Activated CD8-positive, alpha-beta memory T cell treated with anti-CD3 and anti-CD28 coated beads, Interleukin-2, amount 50 U/mL, for 1 hour (primary cell): ENCODE results near the gene CNTRL.

Source experiments
- DNase-seq: peaks from one replicate; pipeline ENCODE4 v3.0.0-alpha.2; 2020; ENCODE audit errors: extremely low read depth

The CNTRL gene

GRCh38 chr9:121201045-121201737 is 126.4 kb downstream of the CNTRL start:
- DNase-seq = no peak

- DNase-seq = peak; percentile 100
Measured at GRCh38 chr9:121201738-121202533, 127.2 kb downstream of the CNTRL start, which contains the start of gene RAB14. RAB14 (minus strand) TSS chr9:121201869; CDS start chr9:121193412, 8,457 bp downstream.

- no peak for DNase-seq
Measured at GRCh38 chr9:121204121-121204520, 129.4 kb downstream of the CNTRL start.

GRCh38 chr9:121204611-121205010 is 129.9 kb downstream of the CNTRL start:
- DNase-seq = no peak

- DNase-seq = no peak
Measured at GRCh38 chr9:121206516-121207370, 132.0 kb downstream of the CNTRL start.

GRCh38 chr9:121207371-121207940 is 132.7 kb downstream of the CNTRL start:
- DNase-seq = no peak

GRCh38 chr9:121210536-121210935 is 135.8 kb downstream of the CNTRL start:
- DNase-seq = no peak

GRCh38 chr9:121213136-121213806 is 138.5 kb downstream of the CNTRL start:
- DNase-seq = no peak

GRCh38 chr9:121214005-121214404 is 139.2 kb downstream of the CNTRL start:
- DNase-seq = no peak

GRCh38 chr9:121216271-121216805 is 141.6 kb downstream of the CNTRL start:
- DNase-seq = no peak

- DNase-seq = no peak
Measured at GRCh38 chr9:121217609-121218292, 143.0 kb downstream of the CNTRL start.

- DNase-seq = no peak
Measured at GRCh38 chr9:121218357-121219027, 143.7 kb downstream of the CNTRL start.

- DNase-seq = no peak
Measured at GRCh38 chr9:121219530-121219929, 144.8 kb downstream of the CNTRL start.

- DNase-seq = no peak
Measured at GRCh38 chr9:121220996-121221663, 146.4 kb downstream of the CNTRL start.

GRCh38 chr9:121221664-121222055 is 146.9 kb downstream of the CNTRL start:
- DNase-seq = no peak

GRCh38 chr9:121222524-121223171 is 147.9 kb downstream of the CNTRL start:
- no peak for DNase-seq

- DNase-seq = no peak
Measured at GRCh38 chr9:121225240-121225639, 150.5 kb downstream of the CNTRL start.

GRCh38 chr9:121226175-121226574 is 151.4 kb downstream of the CNTRL start:
- no peak for DNase-seq
